Measurements from ENCODE around the gene MMADHC.

Gene MMADHC

GRCh38 chr2:149556452-149556851 is 31.1 kb downstream of the MMADHC start:
- no peak for DNase-seq (ENCODE audit: low read depth in 3 of 3)

DNA sequence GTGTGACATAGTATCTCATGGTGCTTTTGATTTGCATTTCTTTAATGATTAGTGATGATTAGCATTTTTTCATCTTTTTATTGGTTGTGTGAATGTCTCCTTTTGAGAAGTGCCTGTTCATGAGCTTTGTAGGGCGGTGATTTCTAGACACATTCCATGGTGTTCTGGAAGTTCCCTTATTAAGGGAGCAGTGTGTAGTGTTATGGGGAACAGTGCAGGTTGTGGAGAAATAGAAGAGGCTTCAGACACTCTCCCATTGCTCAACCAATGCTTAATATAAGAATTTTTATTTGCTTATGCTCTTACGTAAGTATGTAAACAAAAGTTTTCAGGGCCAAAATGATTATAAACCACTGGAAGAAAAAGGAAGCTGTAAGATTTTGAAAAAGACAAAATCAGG is 34.7 kb downstream of the MMADHC start:
- DNase-seq (ENCODE audit: low read depth in 3 of 3), result no peak

- DNase-seq (ENCODE audit: low read depth in 3 of 3), result no peak
Observed at GRCh38 chr2:149552226-149552625, 35.3 kb downstream of the MMADHC start.

- DNase-seq (ENCODE audit: low read depth in 3 of 3), result no peak
Observed at GRCh38 chr2:149544692-149545091, 42.9 kb downstream of the MMADHC start.

DNA sequence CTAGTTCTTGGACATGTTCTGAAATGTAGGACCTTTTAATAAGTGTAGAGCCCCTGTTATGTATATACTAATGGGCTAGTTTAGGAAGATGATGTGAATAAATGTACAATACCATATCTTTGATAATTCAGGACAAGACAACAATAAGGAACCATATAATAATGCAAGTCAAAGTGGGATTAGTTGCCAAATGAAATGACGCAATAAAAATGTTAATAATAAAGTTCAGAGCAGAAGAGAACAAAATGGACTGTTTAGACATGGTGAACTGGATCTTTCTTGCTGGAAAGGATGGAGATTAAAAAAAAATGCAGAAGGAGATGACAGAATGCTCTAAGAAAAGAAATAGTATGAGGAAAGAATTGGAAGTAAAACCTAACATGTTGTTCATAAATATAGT is 43.7 kb downstream of the MMADHC start:
- DNase-seq (ENCODE audit: low read depth in 3 of 3), result no peak

DNA sequence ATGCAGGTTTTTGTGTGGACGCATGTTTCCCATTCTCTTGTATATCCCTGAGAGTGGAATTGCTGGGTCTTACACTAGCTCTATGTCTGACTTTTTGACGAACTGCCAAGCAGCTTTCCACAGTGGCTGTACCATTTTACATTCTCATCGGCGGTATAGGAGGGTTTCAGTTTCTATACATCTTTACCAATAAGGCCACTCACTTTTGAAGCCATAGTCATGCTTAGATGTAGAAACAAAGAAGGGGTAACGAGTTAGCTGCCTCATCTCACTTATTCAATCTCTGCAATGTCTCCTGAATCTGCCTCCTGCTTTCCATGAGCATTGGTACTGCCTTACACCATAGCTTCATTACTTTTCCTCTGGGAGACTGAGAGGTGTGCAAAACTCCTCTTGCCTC is 47.4 kb downstream of the MMADHC start:
- DNase-seq (ENCODE audit: low read depth in 3 of 3), result no peak

GRCh38 chr2:149538138-149538833 is 49.3 kb downstream of the MMADHC start:
- no peak for DNase-seq (ENCODE audit: low read depth in 3 of 3)

DNA sequence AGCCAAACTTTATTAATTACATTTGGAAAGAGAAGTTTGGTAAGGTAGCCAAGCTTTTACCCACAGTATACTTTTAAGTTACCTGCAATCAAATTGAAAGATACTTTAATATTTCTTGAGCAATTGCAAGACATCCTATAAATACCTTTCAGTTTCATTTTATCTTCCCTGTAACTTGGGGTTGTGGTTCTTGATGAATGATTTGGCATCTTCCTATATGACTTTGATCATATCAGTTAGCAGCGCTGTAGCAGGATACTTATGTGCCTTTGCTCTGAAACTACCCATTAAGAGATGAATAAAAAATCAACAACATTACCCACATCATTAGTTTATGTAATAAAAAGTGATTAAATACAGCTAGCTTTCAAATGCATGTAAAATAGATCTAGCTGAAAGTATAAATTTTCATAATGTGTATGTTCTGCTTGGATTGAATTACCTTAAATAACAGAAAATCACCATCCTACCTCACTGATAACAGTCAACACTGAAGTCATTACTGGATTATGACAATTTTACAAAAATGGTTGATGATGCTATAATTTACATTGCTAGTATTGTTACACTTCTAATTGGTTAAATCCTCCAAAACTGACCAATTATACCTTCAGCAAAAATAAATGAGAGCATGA is 50.4 kb downstream of the MMADHC start:
- DNase-seq (ENCODE audit: low read depth in 3 of 3), result no peak

DNA sequence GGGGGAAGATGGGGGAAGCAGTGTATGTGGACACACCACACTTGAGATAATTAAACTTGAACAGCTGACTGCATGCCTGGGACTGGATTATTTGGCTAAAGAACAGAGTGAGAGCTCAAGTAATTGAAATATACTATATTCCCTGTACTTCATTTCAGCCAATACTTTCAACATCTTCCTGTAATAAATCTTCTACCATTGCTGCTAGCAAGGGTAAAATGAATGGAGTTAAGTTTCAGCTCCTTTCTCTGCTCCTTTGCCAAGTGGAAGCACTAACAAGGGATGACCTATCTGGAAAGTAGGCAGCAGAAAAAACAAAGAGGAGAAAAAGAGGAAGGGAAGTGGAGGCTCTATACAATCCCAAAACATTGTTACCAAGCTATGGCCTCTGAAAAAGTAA is 50.9 kb downstream of the MMADHC start:
- DNase-seq (ENCODE audit: low read depth in 3 of 3), result no peak

DNA sequence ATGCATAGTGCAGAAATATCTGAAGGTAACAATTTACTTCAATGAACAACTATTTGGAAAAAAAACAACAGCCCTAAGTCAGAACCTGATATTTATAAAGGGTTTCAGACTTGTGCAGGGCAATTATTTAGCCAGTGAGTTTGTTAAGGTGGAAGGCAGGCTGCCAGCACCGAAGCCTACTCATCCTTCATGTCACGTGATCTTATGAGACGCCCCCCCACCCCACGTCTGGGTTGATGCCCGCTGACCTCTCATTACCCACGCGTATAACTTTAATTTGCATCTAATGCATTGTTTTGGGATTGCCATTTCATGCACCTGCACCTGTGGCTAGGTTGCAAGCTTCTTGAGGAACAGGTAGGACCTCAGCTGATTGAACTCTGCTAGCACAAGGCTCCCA is 52.9 kb downstream of the MMADHC start:
- no peak for DNase-seq (ENCODE audit: low read depth in 3 of 3)

- DNase-seq (ENCODE audit: low read depth in 3 of 3), result no peak
Observed at GRCh38 chr2:149528983-149529382, 58.6 kb downstream of the MMADHC start.

DNA sequence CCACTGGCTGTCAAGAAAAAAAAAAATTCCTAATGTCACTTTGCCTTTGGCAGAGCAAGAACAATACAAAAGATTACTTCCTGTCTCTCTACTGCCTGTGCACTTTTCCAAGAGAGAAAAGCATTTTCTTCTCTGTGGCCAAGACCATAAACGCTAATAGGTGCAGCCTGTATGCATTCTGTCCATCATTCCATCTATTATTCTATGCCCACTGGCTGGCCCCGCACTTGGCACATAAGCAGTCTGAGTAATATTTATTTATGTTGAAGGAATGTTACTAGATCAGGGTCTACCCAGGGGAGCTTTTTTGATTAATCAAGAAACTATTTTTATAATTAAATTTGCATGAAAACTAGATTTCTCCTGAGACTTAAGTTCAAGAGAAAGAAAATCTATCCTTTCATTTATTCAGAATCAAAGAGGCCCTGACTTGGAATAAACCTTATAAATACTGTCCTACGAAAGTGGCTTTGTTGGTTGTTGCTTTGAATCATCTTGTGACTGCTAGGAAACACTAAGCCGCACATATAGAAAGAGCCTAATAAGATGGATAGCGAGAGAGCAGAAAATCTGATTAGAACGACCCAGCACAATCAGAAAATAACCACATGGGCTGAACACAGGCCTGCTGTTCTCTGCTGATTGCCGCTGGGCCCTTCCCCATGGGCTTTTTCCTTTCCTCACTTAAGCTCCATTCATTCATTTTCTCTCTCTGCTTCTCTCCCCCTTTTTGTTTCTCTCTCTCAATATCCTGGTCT is 59.4 kb downstream of the MMADHC start:
- DNase-seq (ENCODE audit: low read depth in 3 of 3), result no peak

DNA sequence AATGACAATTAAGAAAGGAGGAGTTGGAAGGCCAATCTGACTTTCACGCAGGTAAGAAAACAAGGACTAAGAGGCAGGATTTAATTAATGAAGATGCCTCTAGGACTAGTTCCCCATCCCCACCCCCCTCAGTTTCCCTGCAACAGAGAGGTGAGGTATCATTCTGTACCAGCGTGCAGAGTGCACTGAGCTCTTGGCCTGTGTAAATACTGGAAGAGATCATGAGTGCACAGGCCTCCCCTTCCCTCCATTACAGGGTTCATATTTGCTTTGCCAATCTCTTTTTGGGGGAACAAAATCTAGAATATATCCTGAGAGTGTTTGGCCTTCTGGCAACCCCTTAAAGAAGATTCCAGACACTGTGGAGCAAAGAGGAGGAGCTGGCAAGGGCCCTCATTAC is 60.9 kb downstream of the MMADHC start:
- no peak for DNase-seq (ENCODE audit: low read depth in 3 of 3)

DNA sequence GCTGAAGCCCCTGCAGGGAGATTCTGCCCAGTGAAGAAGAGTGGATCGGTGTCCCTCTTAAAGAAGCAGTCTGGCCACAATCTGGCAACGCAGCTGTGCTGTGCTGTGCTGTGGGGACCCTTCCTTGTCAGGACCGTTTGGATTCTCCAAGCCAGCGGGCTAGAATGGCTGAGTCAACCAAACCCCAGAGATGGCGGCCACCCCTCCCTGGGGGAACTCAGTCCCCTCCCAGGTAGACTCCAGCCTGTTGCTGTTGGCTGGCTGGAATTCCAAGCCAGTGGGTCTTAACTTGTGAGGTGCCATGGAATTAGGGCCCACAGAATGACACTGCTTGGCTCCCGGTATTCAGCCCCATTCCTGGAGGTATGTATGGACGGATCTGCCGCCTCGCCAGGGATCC is 62.3 kb downstream of the MMADHC start:
- no peak for DNase-seq (ENCODE audit: low read depth in 3 of 3)

Measured in stimulated activated CD4-positive, alpha-beta T cell treated with anti-CD3 and anti-CD28 coated beads, TNF-alpha, amount 100 ng/mL, for 48 hours (primary cell).